H4 (cell line): ENCODE data around the gene ROBO2. TPM values are rescaled to one million over a fixed set of nuclear protein-coding genes. Genes with fewer than 3 reads are reported as not detected.

Experiments used
- DNase-seq: peaks from one replicate; pipeline ENCODE4 v3.0.0-alpha.2; 2015; ENCODE audit warnings: low spot score
- total RNA-seq: library from RNA; depleted of rRNA; stranded (reverse); fragments of >200 nt; shearing (Covaris generic); gene quantifications from 2 replicates; pipeline ENCODE4 v1.2.3, GENCODE V29; 2014

ROBO2 gene
- total RNA-seq, 1 experiment from 2014 or later = 7.5 TPM

DNA sequence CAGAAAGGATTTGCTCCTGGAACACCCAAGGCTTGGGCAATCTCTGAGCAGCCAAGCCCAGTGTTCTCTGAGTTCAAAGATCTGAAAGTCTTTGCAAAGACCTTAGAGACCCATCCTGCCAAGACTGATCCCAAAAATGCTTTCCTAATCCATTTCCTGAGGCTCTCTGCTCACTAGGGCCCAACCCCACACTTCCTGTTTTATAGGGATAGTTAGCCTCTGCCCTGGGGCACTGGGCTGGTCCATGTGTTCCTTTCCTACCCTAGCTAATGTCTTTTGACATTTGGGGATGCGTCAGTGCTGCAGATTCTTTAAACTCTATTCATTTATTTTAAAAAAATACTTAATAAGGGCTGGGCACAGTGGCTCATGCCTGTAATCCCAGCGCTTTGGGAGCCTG lies 372.7 kb downstream of the ROBO2 start:
- no peak for DNase-seq

DNA sequence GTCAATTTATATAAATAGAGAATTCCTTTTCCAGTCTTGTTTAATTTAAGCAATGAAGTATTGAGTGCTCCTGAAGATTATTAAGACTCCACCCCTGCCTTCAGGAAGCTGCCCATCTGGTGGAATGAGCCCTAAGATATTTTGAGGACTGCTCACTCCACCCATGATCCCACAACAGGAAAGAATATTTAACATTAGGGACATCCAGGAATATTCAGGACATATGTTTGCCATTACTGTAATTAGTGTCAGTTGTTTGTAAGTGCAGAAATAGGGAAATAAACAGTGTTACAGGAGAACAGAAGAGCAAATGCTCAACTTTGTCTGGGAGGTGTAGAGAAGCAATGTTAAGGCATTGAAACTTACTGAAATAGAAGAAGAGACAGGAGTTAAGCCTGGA lies 375.0 kb downstream of the ROBO2 start:
- no peak for DNase-seq

DNA sequence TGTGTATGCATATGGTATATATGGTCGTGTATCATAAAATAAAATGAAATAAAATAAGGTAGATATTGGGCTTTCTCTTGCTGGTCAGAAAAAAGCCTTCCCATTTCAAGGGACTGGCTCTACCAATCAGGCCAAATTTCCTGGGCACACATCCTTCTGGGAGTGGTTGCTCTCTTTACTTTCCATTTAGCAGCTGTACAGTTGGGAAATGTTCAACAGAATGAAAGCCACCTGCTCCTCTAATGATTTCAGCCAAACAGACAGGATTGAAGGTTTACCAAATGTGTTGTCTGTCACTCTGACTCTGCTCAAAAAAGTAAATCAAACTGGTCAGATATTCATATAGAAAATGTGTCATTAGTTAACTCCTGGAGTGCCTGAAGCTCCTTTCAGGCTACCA lies 380.4 kb downstream of the ROBO2 start:
- no peak for DNase-seq

DNA sequence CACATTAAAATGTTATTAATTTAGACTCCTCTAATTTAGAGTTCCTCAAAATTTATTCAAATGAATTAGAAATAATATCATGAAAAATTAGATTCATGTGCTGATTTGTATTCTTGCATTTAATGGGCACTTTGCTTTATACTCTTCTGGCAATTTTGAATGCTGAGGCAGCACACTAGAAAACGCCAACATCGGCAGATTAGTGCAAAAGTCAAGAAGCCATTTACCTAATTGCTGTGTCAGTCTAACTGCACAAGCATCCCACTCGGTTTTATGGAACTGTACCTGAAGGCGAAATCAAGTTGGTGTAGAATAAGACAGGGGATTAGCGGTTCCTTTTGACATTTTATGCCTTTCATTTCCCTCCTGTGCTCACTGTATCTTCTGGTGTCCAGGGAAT lies 382.0 kb downstream of the ROBO2 start:
- no peak for DNase-seq

GRCh38 chr3:77426531-77426930 lies 386.6 kb downstream of the ROBO2 start:
- no peak for DNase-seq

GRCh38 chr3:77427528-77427927 lies 387.6 kb downstream of the ROBO2 start:
- DNase-seq = no peak

- DNase-seq = no peak
Measured at GRCh38 chr3:77436908-77437307, 397.0 kb downstream of the ROBO2 start.

GRCh38 chr3:77446084-77446483 lies 406.2 kb downstream of the ROBO2 start:
- DNase-seq = no peak

GRCh38 chr3:77446761-77447160 lies 406.9 kb downstream of the ROBO2 start:
- no peak for DNase-seq

DNA sequence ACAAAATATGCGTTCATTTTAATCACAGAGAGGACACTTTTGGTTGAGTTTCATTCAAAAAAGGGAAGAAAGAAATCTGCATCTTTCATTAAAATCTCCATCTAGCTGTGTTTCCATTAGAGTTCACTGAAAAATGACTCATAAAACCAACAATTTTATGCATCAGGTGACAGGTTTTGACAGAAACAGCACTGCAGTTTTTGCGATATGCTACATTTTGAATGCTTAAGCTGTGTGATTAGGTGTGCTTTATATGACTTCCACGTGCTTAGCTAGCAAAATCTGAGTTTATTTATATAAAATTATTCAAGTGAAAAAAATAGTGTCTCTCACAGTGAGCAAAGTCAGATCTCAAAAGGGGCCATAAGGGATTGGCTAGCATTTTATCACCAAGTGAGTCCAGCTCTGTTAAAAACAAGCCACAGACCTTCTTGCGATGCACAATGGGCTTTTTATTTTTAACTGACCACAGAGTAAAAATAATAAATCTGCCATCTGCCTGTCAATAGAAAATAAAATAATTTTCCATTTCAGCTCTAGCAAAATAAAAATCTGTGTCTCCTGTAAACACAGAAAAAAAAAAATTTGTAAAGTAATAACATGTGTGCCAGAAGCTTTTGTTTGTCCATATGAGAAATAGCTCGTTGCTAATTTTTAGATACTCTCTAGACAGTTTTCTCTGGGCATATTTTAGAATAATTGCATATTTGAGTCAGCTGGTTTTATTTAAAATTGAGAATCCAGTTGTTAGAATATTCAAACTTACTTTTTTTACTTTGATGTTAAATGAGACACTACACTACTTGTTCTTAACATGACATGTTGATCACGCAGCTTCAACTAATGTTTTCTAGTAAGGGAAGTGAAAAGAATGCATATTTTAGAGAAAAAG lies 409.8 kb downstream of the ROBO2 start:
- no peak for DNase-seq

DNA sequence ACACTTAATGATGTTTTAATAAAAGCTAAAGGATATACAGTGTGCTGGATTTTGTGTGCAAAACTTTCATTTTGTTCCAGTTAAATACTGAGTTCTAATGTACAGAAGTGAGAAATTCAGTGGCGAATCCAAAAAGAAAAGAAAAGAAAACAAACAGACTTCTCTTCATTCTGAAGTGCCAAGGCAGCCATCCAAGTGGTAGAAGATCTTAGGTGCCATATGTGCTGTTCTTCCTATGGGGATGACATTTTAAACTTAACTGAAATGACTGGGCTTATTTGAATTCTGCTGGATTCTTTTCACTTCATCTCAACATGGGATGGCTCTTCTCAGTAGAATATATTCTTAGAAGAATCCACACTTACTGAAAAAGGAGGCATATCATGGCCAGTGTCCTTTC lies 416.5 kb downstream of the ROBO2 start:
- DNase-seq = no peak

DNA sequence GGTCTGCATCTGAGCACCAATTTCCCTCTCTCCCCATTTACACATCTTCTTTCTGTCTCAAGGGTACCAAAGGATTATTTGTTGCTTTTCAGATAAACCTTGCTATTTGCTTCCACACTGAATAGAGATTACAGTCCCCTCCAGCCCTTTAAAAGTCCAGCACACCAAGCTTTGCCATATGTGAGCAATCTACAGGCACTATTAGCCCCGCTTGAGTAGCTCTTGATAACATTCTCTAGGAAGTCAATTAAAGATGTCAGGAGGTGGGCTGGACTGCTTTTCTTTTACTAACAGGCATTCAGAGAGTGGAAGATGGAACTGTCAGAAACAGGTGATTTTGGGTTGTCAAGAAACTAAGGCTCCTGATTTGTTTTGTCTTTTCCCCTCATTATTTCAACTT lies 417.0 kb downstream of the ROBO2 start:
- DNase-seq = no peak

- no peak for DNase-seq
Measured at GRCh38 chr3:77459926-77460325, 420.0 kb downstream of the ROBO2 start.

- DNase-seq = no peak
Measured at GRCh38 chr3:77460326-77460725, 420.4 kb downstream of the ROBO2 start.

DNA sequence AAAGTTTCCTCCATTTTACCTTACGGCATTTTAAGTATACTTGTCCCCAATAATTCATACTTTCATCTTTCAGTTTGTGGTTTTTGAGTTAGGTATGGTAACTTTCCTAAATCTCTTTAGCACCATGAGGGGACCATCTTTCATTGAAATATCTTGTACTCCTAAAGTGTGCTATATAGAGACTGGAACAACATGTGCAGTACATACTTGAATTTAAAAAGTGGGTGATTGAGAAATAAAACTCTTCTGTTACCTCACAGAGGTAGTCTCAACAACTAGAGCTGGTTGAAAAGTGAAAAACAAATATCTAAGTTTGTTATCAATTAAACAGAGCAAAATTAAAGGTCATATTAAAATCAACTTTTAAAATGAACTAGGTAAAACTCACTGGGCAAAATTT lies 423.1 kb downstream of the ROBO2 start:
- DNase-seq = no peak

DNA sequence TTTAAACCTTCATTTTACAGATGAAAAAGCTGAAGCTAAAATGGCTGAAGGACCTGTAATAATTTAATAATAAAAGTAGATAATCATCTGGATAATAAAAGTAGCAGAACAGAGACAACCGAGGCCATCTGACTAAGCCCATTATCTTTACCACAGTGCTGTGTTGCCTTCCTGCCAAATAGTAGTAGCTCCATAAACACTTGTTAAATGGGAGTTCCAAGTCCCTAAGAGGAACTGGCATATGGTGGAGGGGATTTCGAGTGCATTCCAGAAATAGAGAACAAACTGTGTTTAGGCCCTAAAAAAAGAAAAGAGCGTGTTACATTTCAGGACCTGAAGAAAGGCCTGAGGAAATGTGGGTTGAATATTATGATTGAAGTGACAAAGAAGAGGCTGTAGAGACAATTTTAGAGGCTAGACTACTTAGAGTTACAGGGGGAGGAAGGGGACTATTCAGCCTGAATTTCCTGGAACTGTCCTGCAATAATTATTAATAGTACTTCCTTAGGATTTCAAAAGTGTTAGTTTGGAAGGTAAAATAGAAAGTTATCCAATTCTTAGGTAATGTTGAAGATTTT lies 424.3 kb downstream of the ROBO2 start:
- no peak for DNase-seq

DNA sequence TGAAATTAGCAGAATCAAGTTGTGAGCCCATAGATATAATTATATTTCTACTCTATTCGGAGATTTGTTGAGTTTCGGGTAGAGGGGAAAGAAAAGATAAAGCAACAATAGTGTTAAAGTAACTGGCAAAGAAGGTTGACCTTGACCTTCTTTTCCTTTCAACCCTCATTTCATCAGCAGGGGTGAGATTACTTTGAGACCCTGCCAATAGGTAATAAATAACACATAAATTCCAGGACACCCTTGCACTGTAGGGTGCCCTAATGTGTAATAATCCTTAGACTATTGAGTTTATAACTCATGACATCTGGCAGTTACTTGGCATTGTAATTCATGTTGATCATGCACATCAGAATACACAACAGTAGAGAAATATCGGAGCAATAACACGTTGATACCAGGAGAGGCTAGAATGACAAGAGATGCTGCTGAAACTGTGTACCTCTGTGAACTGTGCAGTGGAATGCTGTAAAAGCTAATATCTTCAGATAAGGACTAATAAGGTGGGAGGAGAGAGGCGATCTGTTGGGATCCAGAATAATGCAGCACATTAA lies 426.7 kb downstream of the ROBO2 start:
- no peak for DNase-seq

DNA sequence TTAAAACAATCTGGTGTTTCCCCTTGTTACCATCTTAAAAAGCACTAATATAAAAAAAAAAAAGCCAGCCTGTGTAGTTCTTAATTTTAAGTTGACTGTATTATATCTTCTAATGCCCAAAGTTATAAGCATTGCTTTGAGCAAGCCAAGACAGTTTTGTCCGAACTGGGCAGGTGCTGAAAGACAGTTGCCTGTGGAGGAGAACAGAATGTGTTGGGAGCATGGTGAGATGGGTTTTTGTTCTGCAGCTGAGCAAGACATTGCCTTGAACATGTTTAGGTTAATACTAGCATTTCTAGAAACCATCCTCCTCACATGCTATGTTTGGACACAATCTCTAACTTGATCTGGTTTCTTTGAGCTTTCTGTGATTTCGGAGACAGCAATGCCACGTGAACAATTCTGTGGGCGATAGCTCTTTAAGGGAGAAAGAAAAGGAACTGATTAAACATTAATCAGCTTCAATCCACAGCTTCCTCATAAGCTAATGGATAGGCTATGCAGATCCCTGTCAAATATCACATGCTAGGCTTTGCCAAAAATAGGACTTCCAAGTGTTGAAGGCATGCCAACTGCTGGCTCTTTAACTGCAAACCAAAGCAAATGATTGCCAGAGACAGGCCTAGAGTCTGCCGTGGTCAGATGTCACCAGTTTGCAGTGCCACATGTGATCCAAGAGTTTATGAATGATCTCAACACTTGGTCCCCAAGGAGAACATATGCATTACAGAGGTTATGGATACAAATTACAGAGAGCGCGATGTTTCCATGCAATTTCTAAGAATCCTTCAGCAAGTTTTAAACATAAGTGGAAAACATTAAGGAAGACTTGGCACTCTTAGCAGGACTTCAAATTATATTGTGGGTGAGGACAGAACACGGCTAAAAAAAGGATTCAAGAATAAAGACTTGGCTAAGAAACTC lies 428.1 kb downstream of the ROBO2 start:
- no peak for DNase-seq

DNA sequence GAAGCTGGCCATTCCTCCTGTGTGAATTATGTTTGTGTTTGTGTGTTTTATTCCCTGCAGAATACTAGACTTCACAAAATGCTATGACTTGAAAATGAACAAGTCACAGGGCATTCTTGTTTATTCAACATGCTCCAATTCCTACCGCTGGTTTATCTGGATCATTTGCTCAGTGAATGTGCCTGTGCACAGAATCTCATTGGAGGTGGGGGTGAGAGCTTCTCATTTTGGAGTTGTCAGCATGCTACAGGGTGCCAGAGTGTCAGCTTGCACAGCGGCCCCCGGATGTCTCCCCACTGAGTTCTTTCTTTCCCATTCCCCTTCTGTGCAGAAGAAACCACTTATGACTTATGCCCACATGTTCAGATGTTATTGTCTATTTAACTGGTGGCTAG lies 428.7 kb downstream of the ROBO2 start:
- no peak for DNase-seq

DNA sequence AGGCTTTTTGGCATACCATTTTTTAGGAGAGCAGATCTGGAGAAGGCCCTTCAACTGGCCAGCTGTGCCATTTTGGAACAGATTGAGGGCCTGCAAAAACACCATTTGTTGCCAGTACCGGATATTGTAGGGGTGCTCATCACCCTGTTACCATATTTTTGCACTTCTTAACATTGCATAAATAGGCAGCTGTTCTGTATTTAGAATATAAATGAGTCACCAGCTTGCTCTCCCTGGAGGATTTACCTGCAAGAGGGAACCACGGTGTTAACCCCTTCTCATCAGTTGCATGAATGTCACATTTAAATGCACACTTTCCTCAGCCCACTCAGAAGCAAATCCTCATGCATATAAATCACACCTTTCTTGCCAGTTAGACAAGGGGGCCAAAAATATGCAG lies 435.6 kb downstream of the ROBO2 start:
- no peak for DNase-seq

- DNase-seq = no peak
Measured at GRCh38 chr3:77479021-77479420, 439.1 kb downstream of the ROBO2 start.

GRCh38 chr3:77489216-77489615 lies 449.3 kb downstream of the ROBO2 start:
- no peak for DNase-seq
